Breast epithelium (tissue), 3 donors: ENCODE data around the gene PIN1.
"Not testable (repeated sequence)": the region's sequence is repeated elsewhere in the genome, so short reads cannot be mapped to it uniquely, and the experiment has no call there.

Experiments used
- POLR2A ChIP-seq: fragments of 450-650 bp; IDR thresholded peaks from one replicate; pipeline ENCODE4 v1.6.1; 2016; ENCODE audit warnings: antibody characterized with exemption, mild to moderate bottlenecking, moderate library complexity
- TF ChIP-seq, protein P1 (sequence below), 3 donors: fragments of 450-650 bp; IDR thresholded peaks; one replicate each; pipeline ENCODE4 v1.5.1; 2016 to 2017; ENCODE audit warnings: antibody characterized with exemption in 3 of 3, mild to moderate bottlenecking in 3 of 3, moderate library complexity in 3 of 3

GRCh38 chr19:9791073-9791367 lies 44.1 kb upstream of the PIN1 start:
- not testable (repeated sequence) for TF ChIP-seq POLR2A
- TF ChIP-seq, protein P1, sequence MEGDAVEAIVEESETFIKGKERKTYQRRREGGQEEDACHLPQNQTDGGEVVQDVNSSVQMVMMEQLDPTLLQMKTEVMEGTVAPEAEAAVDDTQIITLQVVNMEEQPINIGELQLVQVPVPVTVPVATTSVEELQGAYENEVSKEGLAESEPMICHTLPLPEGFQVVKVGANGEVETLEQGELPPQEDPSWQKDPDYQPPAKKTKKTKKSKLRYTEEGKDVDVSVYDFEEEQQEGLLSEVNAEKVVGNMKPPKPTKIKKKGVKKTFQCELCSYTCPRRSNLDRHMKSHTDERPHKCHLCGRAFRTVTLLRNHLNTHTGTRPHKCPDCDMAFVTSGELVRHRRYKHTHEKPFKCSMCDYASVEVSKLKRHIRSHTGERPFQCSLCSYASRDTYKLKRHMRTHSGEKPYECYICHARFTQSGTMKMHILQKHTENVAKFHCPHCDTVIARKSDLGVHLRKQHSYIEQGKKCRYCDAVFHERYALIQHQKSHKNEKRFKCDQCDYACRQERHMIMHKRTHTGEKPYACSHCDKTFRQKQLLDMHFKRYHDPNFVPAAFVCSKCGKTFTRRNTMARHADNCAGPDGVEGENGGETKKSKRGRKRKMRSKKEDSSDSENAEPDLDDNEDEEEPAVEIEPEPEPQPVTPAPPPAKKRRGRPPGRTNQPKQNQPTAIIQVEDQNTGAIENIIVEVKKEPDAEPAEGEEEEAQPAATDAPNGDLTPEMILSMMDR (IDR thresholded peaks at IDR 0.05): not testable (repeated sequence)
